Activated CD8-positive, alpha-beta memory T cell treated with anti-CD3 and anti-CD28 coated beads, Interleukin-2, amount 50 U/mL, for 4 hours (primary cell): ENCODE results near the gene PRKAR1B.

Source experiments
- DNase-seq: peaks from one replicate; pipeline ENCODE4 v3.0.0-alpha.2; 2020

PRKAR1B gene

DNA sequence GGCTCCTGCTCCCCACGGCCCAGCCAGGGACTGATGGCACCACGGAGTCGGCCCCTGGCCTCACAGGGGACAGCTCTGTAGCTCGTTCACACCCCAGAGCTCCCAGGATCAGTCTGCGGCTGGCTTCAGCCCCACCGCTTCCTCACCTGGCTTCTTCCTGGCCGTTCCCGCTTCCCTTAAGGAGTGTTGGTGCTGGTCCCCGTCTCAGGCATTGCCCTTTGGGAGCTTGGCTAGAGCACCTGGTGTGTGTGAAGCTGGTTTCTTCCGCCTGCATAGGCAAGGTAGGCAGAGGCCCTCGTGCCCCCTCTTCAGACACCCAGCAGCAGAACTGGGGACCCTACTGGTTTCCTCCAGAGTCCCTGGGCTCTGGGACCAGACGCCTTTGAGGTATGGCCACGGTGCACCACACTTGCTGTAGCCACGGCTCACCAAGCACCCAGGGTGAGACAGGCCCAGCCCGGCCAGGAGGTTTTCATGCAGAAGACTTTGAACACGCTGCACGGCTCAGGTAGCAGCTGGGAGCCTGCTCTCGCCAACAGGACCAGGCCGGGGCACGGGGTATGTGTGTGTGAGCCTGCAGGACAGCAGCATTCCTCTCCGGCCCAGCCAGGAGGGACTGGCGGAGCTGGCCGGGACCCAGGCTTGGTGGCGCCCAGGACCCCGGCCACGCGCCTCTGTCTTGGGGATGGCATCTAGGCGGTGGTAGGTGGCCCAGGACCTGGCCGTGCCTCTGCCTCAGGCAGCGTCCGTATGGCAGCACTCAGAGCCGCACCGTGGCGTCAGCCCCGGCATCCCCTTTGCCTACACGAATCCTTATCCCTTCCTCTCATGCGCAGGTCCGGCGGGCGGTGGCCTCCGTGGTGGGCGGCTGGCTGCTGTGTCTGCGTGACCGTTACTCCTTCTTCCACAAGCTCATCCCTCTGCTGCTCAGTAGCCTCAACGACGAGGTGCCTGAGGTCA lies 13.2 kb upstream of the PRKAR1B start:
- DNase-seq: no peak

DNA sequence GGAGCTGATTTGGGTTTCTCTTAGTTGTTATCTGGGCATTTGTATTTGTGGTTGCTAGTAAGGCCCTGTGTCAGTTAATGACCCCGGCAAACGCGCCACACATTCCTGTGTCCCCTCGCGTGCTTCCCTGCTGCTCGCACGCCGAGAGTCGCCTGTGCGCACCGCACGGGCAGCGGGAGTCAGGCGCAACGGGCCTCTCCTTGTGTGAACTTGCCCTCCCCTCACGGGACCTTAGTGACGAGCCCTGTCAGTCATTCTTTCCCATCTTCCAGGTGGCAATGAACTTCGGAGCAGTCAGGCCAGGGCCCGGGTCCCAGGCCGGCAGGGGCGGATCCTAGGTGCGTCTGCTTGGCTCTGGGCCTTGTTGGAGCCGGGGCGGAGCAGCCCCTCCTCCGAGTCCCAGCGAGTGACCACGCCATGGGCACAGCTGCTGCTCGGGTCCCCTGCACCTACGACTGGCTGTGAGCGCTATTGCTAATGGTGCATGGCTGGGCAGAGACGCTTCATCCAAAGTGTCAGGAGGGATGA lies 12.4 kb upstream of the PRKAR1B start:
- DNase-seq: no peak

DNA sequence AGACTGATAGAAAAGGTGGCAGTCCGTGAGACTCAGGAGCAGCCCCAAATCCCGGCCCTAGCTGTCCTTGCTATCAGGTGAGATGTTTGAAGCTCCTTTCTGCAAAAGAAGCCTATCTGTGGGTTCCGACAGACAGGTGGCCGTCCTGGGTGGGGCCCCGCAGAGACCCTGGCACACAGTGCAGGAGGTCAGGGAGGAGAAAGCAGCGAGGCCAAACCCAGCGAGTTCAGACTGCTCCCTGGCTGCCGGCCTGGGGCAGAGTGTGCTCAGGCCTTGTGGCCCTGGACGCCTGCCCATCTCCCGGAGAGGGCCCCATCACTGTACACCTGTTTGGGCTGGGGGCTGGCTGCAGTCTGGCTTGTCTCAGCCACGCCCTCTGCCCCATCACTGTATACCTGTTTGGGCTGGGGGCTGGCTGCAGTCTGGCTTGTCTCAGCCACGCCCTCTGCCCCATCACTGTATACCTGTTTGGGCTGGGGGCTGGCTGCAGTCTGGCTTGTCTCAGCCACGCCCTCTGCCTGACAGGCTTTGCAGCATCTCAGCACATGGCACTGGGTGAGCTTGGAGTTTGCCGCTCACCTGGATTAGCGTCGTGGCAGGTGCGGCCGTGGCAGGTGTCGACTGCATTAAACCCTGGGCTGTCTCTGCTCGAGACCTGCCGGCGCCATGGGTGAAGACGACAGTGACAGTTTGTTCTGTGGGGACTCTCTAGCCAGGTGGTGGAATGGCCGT lies 11.8 kb upstream of the PRKAR1B start:
- DNase-seq: no peak

DNA sequence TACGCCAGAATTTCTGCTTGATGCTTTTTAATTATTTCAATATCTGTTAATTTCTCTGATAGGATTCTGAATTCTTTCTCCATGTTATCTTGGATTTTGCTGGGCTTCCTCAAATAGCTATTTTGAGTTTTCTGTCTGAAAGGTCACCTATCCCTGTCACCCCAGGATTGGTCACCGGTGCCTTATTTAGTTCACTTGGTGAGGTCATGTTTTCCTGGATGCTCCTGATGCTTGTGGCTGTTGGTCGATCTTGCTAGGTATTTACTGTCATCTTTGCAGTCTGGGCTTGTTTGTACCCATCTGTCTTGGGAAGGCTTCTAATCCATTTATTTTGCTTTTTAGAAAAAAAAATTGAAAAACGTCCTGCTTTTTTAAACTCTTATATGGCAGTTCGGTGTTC lies 11.2 kb upstream of the PRKAR1B start:
- DNase-seq: no peak

DNA sequence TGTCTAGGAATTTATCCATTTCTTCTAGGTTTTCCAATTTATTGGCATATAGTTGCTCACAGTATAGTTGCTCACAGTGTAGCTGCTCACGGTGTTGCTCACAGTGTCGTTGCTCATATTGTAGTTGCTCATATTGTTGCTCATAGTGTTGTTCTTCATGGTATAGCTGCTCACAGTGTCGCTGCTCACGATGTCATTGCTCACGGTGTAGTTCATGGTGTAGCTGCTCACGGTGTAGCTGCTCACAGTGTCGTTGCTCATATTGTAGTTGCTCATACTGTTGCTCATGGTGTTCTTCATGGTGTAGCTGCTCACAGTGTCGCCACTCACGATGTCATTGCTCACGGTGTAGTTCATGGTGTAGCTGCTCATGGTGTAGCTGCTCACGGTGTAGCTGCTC lies 7.7 kb upstream of the PRKAR1B start:
- no peak for DNase-seq

DNA sequence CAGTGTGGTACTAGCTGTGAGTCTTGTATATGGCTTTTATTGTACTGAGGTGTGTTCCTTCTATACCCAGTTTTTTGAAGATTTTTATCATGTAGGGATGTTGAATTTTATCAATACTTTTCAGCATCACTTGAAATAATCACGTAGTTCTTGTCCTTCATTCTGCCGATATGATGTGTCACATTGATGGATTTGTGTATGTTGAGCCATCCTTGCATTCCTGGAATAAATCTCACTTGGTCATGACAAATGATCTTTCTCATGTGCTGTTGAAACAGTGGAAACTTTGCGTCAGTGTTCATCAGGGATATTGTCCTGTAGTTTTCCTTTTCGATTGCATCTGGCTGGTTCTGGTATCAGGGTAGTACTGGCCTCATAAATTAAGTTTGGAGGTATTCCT lies 7.1 kb upstream of the PRKAR1B start:
- no peak for DNase-seq

DNA sequence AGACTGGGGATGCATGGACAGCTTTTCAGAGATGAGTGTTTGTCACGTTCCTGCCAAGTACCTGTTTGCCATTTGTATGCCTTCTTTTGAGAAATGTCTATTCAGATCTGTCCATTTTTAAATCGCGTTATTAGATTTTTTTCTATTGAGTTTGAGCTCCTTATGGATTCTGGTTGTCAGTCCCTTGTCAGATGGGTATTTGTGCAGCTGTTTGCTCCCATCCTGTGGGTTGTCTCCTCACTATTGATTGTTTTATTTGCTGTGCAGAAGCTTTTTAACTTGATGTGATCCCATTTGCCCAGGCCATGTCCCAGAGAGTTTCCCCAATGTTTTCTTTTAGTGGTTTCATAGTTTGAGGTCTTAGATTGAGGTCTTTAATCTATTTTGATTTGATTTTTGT lies 5.5 kb upstream of the PRKAR1B start:
- no peak for DNase-seq

DNA sequence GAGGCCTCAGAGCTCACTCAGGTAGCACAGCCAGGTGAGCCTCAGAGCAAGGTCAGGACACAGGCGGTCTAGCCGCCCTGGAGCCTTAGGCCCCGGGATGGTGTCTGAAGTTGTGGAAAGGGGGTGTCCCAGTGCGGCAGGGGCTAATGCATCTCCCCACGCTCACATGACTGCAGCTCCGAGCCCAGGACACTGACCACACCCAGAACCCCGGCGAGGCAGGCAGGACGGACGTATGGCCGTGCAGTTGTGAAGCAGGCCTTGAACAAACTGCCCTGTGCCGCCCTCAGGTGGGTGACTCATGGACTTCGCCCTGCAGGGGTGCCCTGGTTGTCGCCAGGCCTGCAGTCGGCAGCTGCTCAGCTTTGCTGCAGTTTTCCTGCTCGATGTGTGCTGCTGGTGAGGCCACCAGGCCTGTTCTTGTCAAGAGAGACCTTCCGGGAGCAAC lies 5.0 kb upstream of the PRKAR1B start:
- peak; percentile 33 for DNase-seq

DNA sequence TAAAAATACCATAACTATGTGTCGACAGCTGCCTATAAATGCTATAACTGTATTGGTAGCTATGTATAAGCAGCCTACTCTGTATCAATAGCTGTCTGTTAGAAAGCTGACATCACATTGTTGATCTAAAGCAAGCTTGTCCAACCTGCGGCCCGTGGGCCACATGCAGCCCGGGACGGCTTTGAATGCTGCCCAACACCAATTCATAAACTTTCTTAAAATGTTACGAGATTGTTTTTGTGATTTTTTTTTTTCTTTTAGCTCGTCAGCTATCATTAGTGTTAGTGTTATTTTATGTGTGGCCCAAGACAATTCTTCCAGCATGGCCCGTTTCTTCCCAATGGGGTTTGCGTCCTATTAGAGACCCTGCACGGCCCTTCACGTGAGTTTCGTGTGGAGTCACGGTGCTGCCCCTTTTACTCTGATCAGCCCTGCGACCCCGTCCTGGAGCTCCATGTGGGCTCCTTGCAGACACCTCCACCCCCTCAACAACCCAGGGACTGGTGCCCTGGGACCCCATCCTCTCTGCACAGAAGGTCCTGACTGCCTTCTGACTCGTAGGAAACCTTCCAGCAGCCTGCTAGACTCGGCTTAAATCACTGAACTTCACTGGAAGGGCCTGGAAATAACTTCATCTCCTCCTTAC lies 4.5 kb upstream of the PRKAR1B start:
- DNase-seq: no peak

DNA sequence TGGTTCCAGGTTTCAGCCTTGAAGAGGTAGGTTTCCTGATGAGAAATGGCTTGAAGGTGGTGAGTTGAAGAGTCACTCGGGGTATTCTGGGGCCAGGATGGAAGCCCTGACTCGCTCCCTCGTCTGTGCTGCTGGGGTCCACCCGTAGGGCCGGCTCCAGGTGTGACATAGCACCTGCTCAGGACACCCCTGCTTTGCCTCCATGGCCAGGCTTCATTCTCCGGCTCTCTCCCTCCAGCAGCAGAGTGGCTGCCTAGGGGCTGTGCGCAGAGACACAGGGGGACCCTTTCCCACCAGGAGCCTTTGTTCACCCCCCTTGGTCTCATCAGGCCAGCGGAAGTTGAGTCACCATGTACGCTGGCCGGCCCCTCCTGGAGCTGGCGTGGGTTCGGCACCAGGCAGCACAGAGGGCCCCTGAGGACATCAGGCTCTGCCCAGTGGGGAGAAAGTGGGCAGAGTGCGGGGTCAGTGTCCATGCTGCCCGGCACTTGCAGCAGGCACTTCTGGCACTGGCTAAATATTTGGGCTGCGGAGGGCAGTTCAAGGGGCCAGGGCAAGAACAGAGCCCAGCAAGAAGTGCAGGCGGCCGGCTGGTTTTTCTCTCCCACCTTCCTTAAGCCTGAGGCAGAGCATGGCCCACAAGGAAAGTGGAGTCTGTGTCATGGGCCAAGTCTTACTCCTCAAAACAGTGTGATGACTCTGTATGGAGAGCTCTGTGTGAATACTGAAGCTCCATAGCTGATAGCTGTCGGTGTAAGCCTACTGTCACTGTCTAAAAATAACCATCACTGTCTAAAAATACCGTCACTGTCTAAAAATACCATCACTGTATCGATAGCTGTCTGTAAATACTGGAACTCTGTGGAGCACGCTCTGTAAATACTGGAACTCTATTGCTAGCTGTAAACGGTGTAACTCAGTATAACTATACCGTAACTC lies 3.7 kb upstream of the PRKAR1B start:
- no peak for DNase-seq

DNA sequence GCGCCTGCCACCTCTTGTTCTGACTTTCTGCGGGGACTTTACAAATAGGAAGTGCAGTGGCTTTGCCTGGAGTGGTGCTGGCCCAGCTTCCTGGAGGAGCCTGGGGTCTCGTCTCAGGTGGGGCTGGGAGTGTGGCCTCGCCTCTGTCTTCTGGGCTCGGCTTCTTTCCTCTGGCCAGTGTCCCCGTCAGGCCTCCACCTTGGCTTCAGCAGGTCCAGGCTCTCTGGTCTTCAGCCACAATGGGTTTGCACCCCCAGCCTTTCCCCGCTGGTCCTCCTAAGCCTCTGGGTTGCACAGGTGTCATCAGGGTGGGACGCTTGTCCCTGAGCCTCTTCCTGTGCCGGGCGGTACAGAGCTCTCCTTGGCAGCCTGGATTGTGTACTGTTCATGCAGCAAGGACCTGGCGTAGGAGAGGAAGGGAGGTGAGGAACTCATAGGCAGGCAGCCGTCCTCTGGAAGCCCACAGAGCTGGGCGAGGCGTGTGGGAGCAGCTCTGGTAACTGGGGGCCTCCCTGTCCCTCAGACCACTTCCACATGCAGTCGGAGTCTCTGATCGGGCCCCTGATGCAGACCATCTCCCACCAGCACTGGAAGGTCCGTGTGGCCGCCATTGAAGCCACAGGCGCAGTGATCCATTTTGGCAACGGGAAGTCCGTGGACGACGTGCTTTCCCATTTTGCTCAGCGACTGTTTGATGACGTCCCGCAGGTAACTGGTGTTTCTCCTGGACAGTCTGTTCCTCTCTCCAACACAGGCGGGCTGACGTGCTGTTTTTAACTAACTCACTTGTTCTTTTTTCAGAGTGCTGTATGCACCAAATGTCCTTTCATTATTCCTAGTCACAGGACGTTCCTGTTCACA lies 2.3 kb upstream of the PRKAR1B start:
- no peak for DNase-seq

DNA sequence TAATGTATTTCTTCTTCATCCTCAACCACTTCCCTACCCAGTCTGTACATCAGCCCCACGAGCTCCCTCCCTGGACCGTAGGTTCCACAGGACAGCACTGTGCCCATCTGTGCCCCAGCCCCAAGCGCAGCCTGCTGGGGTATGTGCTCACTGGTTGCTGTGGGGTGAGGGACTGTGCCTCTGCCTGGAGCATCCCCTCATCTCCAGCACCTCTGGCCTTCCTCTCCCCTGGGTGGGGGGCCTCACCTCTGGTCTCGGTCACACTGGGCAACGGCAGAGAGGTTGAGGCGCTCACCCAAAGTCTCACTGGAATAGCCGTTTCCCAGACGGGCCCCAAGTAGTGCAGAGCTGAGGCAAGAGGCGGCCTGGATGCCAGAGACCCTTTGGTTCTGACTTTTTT lies 1.5 kb upstream of the PRKAR1B start:
- DNase-seq: peak; percentile 11

DNA sequence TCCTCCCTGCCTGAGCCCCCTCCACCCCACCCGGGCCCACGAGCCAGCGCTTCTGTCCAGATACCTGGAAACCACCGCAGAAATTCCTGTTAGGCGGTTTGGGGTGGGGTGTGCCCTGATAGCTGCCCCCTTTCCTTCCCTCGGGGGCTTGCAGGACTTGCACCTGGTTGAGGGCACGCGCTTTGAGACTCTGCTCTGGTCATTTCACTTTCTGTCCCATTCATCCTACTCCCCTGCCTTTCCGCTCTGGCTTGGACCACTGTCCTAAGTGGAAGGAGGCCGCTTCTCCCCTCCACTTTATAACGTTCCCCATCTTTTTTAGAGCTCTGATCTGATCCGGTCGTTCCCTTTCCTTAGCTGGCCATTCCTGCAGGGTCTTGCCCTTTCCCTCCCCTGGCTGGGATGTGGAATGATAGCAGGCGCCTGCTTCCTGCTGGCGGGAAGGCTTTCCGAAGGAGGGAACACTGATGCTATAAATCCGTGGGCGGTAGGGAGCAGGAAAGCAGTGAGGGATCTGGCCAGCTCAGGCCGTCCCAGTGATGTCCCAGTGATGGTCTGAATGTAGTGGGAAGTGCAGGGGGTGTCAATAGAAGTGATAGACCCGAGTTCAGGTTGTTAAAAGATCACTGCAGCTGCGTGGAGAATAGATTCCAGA lies 852 bp upstream of the PRKAR1B start:
- no peak for DNase-seq

DNA sequence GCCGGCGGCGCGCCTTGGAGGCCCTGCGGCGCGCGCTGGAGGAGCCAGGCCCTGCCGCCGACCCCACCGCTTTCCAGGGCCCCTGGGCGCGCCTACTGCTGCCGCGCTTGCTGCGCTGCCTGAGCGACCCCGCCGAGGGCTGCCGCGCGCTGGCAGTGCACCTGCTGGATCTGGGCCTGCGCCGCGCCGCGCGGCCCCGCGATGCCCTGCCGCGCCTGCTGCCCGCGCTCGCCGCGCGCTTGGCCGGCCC lies 302 bp downstream of the PRKAR1B start:
- DNase-seq: no peak

DNA sequence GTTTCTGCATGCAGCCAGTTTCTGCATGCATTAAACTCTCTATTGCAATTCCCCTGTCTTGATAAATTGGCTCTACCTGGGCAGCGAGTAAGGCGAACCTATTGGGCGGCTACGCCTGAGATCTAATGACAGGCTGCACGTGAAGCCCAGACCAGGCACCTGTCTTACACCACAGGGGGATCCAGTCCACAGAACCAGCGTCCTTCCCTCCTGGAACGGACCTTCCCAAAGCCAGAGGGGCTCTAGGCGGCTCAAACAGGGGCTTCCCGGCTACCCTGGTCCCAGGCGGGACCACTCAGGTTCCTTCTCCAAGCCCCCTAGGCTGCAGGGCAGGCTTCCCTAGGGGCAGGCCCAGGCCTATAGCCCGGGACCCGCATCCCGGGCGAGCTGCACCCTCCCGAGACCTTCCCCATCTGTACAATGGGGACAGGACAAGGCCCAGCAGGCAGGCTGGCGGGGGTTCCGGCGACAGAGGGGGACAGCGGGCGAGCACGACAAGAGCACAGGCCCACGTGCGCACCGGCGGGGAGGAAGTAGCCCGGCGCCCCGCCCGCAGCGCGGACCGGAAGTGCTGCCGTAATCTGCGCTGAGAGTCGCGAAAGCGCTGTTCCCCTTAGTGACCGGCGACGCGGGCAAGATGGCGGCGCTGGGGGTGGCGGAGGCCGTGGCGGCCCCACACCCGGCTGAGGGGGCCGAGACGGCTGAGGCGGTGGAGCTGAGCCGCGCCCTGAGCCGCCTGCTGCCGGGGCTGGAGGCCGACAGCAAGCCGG lies 812 bp downstream of the PRKAR1B start, which contains the start of gene DNAAF5:
TSS of gene DNAAF5 (plus strand) at position 616 of the 770 bp plus-strand sequence. CDS start at position 638, 22 bp downstream.
- peak; percentile 90 for DNase-seq

DNA sequence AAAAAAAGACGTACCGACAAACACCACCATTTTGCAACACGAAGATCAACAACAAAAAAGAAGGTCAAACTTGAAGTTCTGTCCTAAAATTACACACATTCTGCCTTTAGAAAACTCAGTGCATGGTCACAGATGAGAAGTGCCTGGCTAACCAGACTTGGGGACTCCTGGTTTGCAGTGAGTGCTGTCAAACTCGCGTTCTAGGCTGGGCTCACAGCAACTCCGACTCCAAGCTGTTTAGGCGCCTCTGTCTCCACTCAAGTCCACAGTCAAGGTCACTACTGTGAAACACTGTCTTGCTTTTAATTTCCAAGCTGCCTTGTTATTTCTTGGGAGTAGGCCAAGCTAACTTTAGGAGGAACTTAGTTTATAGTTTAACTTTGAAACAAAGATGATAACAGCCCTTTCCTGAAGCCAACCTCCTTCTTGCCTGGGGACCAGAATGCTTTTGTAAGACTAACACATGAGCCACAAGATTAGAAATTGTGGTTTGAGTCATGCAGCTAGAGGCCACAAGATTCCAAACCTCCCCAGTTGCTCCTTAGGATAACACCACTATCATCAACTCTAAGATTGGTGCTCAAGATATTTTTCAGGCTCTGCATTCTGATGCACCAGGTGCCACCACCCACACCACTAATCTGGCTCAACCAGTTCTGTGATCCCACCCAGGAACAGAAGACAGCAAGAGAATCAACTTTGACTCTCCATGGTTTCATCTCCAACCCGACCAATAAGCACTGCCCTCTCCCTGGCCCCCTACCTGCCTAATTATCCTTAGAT lies 1.7 kb downstream of the PRKAR1B start:
- no peak for DNase-seq

DNA sequence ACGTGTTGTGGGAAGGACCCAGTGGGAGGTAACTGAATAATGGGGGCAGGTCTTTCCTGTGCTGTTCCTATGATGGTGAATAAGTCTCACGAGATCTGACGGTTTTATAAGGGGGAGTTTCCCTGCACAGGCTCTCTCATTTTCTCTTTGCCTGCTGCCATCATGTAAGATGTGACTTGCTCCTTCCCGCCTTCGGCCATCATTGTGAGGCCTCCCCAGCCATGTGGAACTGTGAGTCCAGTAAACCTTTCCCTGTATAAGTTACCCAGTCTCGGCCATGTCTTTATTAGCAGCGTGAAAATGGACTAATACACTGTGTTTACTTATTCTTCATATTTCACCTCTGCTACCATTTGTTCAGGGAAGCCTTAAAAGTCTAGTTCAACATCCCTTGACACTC lies 2.8 kb downstream of the PRKAR1B start:
- no peak for DNase-seq

DNA sequence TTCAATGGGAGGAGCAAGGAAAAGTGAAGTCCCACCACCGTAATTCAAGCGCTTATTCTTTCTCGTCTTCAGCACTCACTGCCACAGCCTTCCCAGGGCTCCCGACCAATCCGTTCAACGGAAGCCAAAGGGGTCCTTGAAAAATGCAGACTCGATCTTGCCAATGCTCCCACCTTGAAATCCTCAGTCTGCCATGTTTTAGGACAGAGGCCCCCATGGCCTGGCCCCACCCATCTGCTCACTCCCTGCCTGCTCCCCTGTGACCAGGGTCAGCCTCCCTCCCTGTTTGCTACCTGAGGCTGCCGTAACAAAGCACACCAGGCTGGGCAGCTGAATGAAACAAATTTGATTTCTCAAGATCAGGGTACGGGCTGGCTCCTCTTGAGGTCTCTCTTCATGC lies 3.5 kb downstream of the PRKAR1B start:
- no peak for DNase-seq

DNA sequence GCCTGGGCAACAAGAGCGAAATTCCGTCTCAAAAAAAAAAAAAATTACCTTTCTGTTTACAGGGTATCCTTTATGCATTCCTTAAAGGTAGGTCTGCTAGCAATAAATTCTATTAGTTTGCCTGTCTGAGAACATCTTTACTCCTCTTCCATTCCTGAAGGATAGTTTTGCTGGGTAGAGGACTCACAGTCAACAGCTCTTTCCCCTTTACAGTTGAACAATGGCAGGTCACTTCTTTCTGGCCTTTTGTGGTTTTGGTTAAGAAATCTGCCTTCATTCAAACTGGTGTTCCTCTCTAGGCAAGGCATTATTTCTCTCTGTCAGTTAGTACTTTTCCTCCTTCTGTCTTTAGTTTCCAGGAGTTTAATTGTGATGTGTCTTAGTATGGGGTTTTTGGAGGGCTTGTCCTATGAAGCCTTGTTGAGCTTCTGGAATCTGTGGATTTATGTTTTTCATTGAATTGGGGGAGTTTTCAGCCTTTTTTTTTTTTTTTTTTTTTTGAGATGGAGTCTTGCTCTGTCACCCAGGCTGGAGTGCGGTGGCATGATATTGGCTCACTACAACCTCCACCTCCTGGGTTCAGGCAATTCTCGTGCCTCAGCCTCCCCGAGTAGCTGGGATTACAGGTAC lies 5.3 kb downstream of the PRKAR1B start:
- DNase-seq: no peak
